Tibial artery (tissue), 4 donors: ENCODE measurements around the gene SCARB1.

Experiments
- DNase-seq, 2 donors: peaks; one replicate each; pipeline ENCODE4 v3.0.0-alpha.2; 2019
- H3K27ac ChIP-seq, 2 donors: fragments of 200-600 bp; sonication (generic) in 1 of 2; 1 replicate in 1 of 2; 2 replicates in 1 of 2; pipeline ENCODE4 v1.5.1; 2018 to 2019; ENCODE audit warnings: mild to moderate bottlenecking in 1 of 2
- H3K27me3 ChIP-seq, 2 donors: fragments of 200-600 bp; sonication (generic) in 1 of 2; one replicate each; pipeline versions ENCODE4 v1.5.1 to v1.6.0; 2016 to 2019
- H3K36me3 ChIP-seq, 3 donors: fragments of 200-600 bp; sonication (generic) in 2 of 3; one replicate each; pipeline ENCODE4 v1.5.1; 2016 to 2019; ENCODE audit warnings: mild to moderate bottlenecking in 2 of 3
- H3K4me1 ChIP-seq, 4 donors: fragments of 200-600 bp; sonication (generic) in 2 of 4; 1 replicate in 3 of 4; 2 replicates in 1 of 4; pipeline ENCODE4 v1.5.1; 2016 to 2019
- H3K4me3 ChIP-seq, 2 donors: fragments of 200-600 bp; sonication (generic) in 1 of 2; 1 replicate in 1 of 2; 2 replicates in 1 of 2; pipeline ENCODE4 v1.5.1; 2018 to 2019; ENCODE audit warnings: mild to moderate bottlenecking in 2 of 2
- H3K9me3 ChIP-seq, 3 donors: fragments of 200-600 bp; sonication (generic) in 1 of 3; one replicate each; pipeline ENCODE4 v1.5.1; 2016 to 2019
- intact Hi-C: fragments of 100-400 bp; cut with DNase I; formaldehyde crosslinking; loops from one replicate; pipeline ENCODE4 v1.15.0; 2023; ENCODE audit warnings: low total_unique reads
- TF ChIP-seq, protein P1 (sequence below), 2 experiments: fragments of 200-600 bp in 1 of 2; fragments of 450-650 bp in 1 of 2; IDR thresholded peaks; one replicate each; pipeline ENCODE4 v1.5.1; 2017 to 2019; ENCODE audit warnings: antibody characterized with exemption in 2 of 2, mild to moderate bottlenecking in 1 of 2, moderate library complexity in 1 of 2

The SCARB1 gene

DNA sequence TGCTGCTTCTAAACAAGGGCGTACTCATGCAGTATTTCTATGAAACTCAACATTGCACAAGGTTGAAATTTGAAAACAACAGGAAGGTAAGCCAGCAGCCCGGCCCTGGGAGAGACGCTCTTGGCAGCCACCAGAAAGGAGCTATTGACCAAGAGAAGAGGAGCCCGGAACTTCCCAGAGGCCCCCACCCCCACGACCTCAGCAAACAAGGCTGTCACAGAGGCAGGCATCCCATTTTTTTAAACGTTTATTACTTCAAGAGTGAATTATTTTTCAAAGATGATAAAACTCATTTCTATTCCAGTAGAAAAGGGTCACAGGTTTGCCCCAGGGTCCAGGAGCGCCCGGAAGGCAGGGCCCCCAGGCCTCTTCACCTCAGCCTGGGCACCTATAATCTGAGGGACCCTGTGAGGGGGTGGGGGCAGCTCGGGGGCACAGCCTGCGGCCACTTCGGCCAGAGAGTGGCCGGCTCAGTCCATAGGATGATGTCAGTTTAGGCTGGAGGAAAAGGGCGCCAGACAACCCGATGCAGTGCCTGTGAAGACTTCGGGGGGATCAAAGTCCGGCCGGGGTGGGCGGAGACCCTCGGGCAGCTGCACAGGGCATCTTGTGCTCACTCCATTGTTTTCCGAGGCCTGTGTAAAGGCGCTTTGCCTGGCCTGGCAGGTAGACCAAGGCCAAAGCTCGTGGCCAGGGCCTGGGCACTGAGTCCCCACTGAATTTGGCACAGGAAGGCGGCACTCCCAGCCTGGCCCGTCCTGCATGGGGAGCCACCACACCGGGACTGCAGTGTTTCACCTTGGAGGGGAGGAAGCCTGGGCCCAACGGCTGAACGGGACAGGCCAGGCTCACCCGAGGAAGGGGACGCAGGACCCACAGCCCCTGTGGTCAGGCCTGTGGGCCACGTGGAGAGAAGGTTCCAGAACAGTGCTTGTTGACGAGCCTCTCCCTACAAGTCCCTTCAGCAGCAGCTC, 86.0 kb downstream of the SCARB1 start:
- intact Hi-C loops = loop anchor here (5.0 kb wide), 1 partner anchor 125 kb away; no protein-coding TSS in a partner anchor

DNA sequence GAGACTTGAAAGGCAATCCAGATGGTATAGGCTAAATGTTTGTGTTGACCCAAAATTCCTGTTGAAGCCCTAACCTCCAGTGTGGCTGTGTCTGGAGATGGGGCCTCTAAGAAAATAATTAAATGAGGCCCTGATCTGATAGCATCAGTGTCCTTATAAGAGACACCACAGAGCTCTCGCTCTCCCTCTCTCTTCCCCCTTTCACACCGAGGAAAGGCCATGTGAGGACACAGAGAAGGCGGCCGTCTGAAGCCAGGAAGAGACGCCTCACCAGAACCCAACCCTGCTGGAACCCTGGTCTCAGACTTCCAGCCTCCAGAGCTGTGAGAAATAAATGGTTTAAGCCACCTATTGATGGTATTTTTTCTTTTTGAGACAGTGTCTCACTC, 87.5 kb downstream of the SCARB1 start:
- no peak overlapping the region for H3K4me3 ChIP-seq
- intact Hi-C loops = loop anchor here (5.0 kb wide), 1 partner anchor 126 kb away; no protein-coding TSS in a partner anchor
- H3K4me1 ChIP-seq = peaks cover 0 to 30% (median 18%) of the 10 kb centered on the region in 4 donors
- H3K27me3 ChIP-seq = peaks cover 0 to 4% of the 10 kb centered on the region in 2 donors
- H3K36me3 ChIP-seq = no peaks in the 10 kb centered on the region
- TF ChIP-seq, protein P1, sequence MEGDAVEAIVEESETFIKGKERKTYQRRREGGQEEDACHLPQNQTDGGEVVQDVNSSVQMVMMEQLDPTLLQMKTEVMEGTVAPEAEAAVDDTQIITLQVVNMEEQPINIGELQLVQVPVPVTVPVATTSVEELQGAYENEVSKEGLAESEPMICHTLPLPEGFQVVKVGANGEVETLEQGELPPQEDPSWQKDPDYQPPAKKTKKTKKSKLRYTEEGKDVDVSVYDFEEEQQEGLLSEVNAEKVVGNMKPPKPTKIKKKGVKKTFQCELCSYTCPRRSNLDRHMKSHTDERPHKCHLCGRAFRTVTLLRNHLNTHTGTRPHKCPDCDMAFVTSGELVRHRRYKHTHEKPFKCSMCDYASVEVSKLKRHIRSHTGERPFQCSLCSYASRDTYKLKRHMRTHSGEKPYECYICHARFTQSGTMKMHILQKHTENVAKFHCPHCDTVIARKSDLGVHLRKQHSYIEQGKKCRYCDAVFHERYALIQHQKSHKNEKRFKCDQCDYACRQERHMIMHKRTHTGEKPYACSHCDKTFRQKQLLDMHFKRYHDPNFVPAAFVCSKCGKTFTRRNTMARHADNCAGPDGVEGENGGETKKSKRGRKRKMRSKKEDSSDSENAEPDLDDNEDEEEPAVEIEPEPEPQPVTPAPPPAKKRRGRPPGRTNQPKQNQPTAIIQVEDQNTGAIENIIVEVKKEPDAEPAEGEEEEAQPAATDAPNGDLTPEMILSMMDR (IDR thresholded peaks at IDR 0.05) = no peak
- DNase-seq = no peak
- no peak overlapping the region for H3K27ac ChIP-seq
- no peaks in the 10 kb centered on the region for H3K9me3 ChIP-seq

More for the DNA sequence above, 86.0 kb downstream of the SCARB1 start:
- Histone ChIP-seq H3K27me3 (no peaks in the 10 kb centered on the region), H3K9me3 (no peaks in the 10 kb centered on the region), H3K36me3 (no peaks in the 10 kb centered on the region), H3K27ac (no peak overlapping the region), H3K4me3 (no peak overlapping the region), H3K4me1 (peaks cover 0 to 26% (median 11%) of the 10 kb centered on the region in 4 donors)
- TF ChIP-seq, protein P1 (IDR thresholded peaks at IDR 0.05) = no peak
- no peak for DNase-seq

DNA sequence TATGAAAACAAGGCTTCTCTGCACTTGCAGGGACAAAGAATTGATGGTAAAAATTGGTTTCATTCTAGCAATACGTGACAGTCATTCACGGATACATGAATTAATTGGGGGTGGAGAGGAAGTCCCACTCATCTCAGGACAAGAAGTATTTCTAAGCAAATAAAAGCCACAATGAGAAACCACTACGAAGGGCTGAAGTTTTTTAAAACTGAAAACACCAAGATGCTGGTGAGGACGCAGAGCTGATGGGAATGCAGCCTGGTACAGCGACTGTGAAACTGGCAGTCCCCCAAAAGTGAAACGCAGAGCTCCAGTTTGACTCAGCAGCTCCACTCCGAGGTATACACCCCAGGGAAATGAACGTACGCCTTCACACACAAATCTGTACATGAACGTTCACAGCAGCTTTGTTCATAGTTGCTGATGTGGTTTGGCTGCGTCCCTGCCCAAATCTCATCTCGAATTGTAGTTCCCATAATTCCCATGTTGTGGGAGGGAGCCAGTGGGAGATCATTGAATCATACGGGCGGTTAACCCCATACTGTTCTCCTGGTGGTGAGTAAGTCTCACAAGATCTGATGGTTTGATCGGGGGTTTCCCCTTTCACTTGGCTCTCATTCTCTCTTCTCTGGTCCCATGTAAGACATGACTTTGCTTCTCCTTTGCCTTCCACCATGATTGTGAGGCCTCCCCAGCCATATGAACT, 89.0 kb downstream of the SCARB1 start:
- peaks cover 0 to 27% (median 18%) of the 10 kb centered on the region in 4 donors for H3K4me1 ChIP-seq
- intact Hi-C loops = loop anchor here (5.0 kb wide), 2 partner anchors 128 to 447 kb away; no protein-coding TSS in a partner anchor

DNA sequence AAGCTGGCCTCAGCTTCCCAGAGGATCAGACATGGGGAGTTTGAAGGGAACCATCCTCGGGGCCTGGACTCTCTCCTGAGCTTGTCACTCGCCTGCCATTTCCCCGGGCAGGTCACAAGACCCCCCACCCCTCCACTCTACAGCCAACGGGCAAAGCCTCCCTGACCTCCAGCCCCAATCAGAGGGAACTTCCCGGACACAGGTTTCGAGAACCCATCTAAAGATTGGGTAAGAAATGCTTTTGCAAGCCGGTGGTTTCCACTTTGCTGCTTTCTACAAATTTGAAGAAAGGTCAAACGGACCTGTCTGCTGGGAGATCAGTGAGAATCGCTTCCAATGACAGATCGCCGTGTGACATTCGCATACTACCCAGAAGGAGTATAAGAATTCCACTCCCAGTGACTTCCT, 89.6 kb downstream of the SCARB1 start:
- H3K4me1 ChIP-seq = peaks cover 0 to 27% (median 18%) of the 10 kb centered on the region in 4 donors
- intact Hi-C loops = loop anchor here (5.0 kb wide), 1 partner anchor 447 kb away; no protein-coding TSS in a partner anchor
- H3K36me3 ChIP-seq = no peaks in the 10 kb centered on the region
- TF ChIP-seq, protein P1 (IDR thresholded peaks at IDR 0.05) = no peak
- DNase-seq = no peak
- H3K27ac ChIP-seq = peak overlapping the region; percentile 27 to 30
- H3K27me3 ChIP-seq = peaks cover 0 to 4% of the 10 kb centered on the region in 2 donors
- no peaks in the 10 kb centered on the region for H3K9me3 ChIP-seq
- peak overlapping the region; percentile 21 to 35 for H3K4me3 ChIP-seq

More for the DNA sequence above, 89.0 kb downstream of the SCARB1 start:
- Histone ChIP-seq H3K4me3 (peak overlapping the region; percentile 21 to 35), H3K9me3 (no peaks in the 10 kb centered on the region), H3K36me3 (no peaks in the 10 kb centered on the region), H3K27ac (peak overlapping the region; percentile 27 to 30), H3K27me3 (peaks cover 0 to 4% of the 10 kb centered on the region in 2 donors)
- no peak for DNase-seq
- TF ChIP-seq, protein P1 (IDR thresholded peaks at IDR 0.05) = no peak
